Neural cell (in vitro differentiated cells): ENCODE results near the gene ANO3. TPM values are rescaled to one million over a fixed set of nuclear protein-coding genes. Genes with fewer than 3 reads are reported as not detected.

Experiments used
- H2AFZ ChIP-seq: fragments of 200-600, 300-800 bp; sonication (generic), shearing (Covaris generic); 2 replicates; pipeline ENCODE4 v1.6.0; 2014; ENCODE audit warnings: low read depth, mild to moderate bottlenecking, antibody characterized with exemption, low read length, moderate library complexity
- H3F3A ChIP-seq: fragments of 200-600 bp; shearing (Covaris generic); 2 replicates; pipeline ENCODE4 v1.6.1; 2016; ENCODE audit warnings: mild to moderate bottlenecking, moderate library complexity, mixed read lengths, antibody characterized with exemption, low read length; ENCODE audit not compliant: insufficient read depth, poor library complexity, severe bottlenecking
- H3K27ac ChIP-seq: fragments of 200-600, 300-800 bp; sonication (generic), shearing (Covaris generic); 2 replicates; pipeline ENCODE4 v1.5.1; 2014; ENCODE audit warnings: mild to moderate bottlenecking, low read length, moderate library complexity
- H3K27me3 ChIP-seq: fragments of 300-800, 200-600 bp; sonication (generic), shearing (Covaris generic); 2 replicates; pipeline ENCODE4 v1.6.0; 2014; ENCODE audit warnings: mild to moderate bottlenecking, low read depth, low read length, moderate library complexity; ENCODE audit not compliant: insufficient read depth
- H3K36me3 ChIP-seq: fragments of 300-800, 200-600 bp; sonication (generic), shearing (Covaris generic); 2 replicates; pipeline ENCODE4 v1.5.1; 2014; ENCODE audit warnings: mild to moderate bottlenecking, antibody characterized with exemption, low read length, moderate library complexity; ENCODE audit not compliant: insufficient read depth
- H3K4me2 ChIP-seq: fragments of 300-800, 200-600 bp; sonication (generic), shearing (Covaris generic); 2 replicates; pipeline ENCODE4 v1.6.0; 2014; ENCODE audit warnings: mild to moderate bottlenecking, low read length
- H3K4me3 ChIP-seq: fragments of 300-800, 200-600 bp; sonication (generic), shearing (Covaris generic); 2 replicates; pipeline ENCODE4 v1.5.1; 2014; ENCODE audit warnings: mild to moderate bottlenecking, low read length, moderate library complexity
- H3K79me2 ChIP-seq: fragments of 200-600 bp; shearing (Covaris generic); replicated peaks from 2 replicates; pipeline ENCODE4 v1.6.0; 2014; ENCODE audit warnings: mild to moderate bottlenecking, low read length, moderate library complexity; ENCODE audit not compliant: insufficient read depth
- H3K9ac ChIP-seq: fragments of 300-800, 200-600 bp; sonication (generic), shearing (Covaris generic); 2 replicates; pipeline ENCODE4 v1.6.1; 2016; ENCODE audit warnings: mild to moderate bottlenecking, low read length, mixed read lengths
- H3K9me2 ChIP-seq: fragments of 200-600 bp; shearing (Covaris generic); 2 replicates; pipeline ENCODE4 v1.6.1; 2016; ENCODE audit warnings: mild to moderate bottlenecking, low read length, mixed read lengths; ENCODE audit not compliant: insufficient read depth
- H3K9me3 ChIP-seq: fragments of 200-600, 300-800 bp; sonication (generic), shearing (Covaris generic); 2 replicates; pipeline ENCODE4 v1.6.1; 2016; ENCODE audit warnings: mild to moderate bottlenecking, mixed run types, low read length, moderate library complexity, mixed read lengths
- H4K20me1 ChIP-seq: fragments of 200-600 bp; shearing (Covaris generic); 2 replicates; pipeline ENCODE4 v1.6.1; 2016; ENCODE audit warnings: mild to moderate bottlenecking, mixed run types; ENCODE audit not compliant: insufficient read depth
- CTCF ChIP-seq: fragments of 450-650 bp; IDR thresholded peaks from 2 replicates; pipeline ENCODE4 v1.5.1; 2014; ENCODE audit warnings: antibody characterized with exemption, mild to moderate bottlenecking, moderate library complexity; ENCODE audit not compliant: poor library complexity, severe bottlenecking
- EP300 ChIP-seq: fragments of 450-650 bp; conservative IDR thresholded peaks from 2 replicates; pipeline ENCODE4 v1.6.1; 2014; ENCODE audit warnings: antibody characterized with exemption, mild to moderate bottlenecking, moderate library complexity; ENCODE audit not compliant: poor library complexity, severe bottlenecking
- EZH2 ChIP-seq: fragments of 200-600, 300-800 bp; shearing (Covaris generic), sonication (generic); IDR thresholded peaks from 2 replicates; pipeline ENCODE4 v1.6.1; 2014; ENCODE audit warnings: antibody characterized with exemption, low read length, borderline replicate concordance, mild to moderate bottlenecking; ENCODE audit not compliant: insufficient read depth, poor library complexity, severe bottlenecking
- MXI1 ChIP-seq: fragments of 450-650 bp; conservative IDR thresholded peaks from 2 replicates; pipeline ENCODE4 v1.6.1; 2014; ENCODE audit warnings: antibody characterized with exemption, mild to moderate bottlenecking; ENCODE audit not compliant: poor library complexity, severe bottlenecking
- POLR2AphosphoS5 ChIP-seq: IDR thresholded peaks from 2 replicates; pipeline ENCODE4 v1.6.1; 2012
- RAD21 ChIP-seq: fragments of 450-650 bp; conservative IDR thresholded peaks from 2 replicates; pipeline ENCODE4 v1.6.1; 2014; ENCODE audit warnings: antibody characterized with exemption, mild to moderate bottlenecking, moderate library complexity
- REST ChIP-seq: IDR thresholded peaks from 2 replicates; pipeline ENCODE4 v1.6.1; 2012; ENCODE audit warnings: borderline replicate concordance
- SMC3 ChIP-seq: fragments of 450-650 bp; conservative IDR thresholded peaks from 2 replicates; pipeline ENCODE4 v1.6.1; 2014; ENCODE audit warnings: antibody characterized with exemption, mild to moderate bottlenecking, moderate library complexity; ENCODE audit not compliant: poor library complexity
- TAF1 ChIP-seq: IDR thresholded peaks from 2 replicates; pipeline ENCODE4 v1.6.1; 2012; ENCODE audit warnings: low read depth
- polyA plus RNA-seq: library from polyadenylated mRNA; depleted of rRNA; stranded (reverse); fragments of >200 nt; gene quantifications from 2 replicates; pipeline ENCODE4 v1.2.3, GENCODE V29; 2014

The ANO3 gene
- polyA plus RNA-seq, 1 donor from 2014 or later = not detected

DNA sequence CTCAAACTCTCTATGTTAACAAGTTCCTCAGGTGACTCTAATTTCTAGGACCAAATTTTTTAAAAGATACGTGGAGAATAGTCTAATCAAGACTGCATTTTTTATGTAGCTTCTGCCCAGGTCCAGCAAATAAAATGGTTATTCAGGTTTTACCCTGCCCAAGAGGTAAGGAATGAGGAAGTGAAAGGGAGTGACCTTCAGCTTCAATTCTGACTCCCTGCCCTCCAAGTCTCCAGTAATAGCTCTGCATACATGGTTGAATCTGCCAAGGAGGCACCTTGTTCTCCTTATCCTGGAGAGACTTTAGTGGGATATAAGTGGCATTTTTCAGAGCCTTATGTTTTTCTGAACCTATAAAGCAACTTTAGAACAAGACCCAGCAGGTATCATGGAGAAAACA lies 224.7 kb downstream of the ANO3 start:
- H3K27ac ChIP-seq = no peak overlapping the region
- no peaks in the 10 kb centered on the region for H4K20me1 ChIP-seq
- H3K4me2 ChIP-seq = no peak overlapping the region
- no peak for TF ChIP-seq EZH2
- TF ChIP-seq EP300 = no peak
- no peak for TF ChIP-seq POLR2AphosphoS5
- no peak for TF ChIP-seq MXI1
- no peak for TF ChIP-seq RAD21
- TF ChIP-seq REST = no peak
- no peak for TF ChIP-seq CTCF
- no peak overlapping the region for H2AFZ ChIP-seq
- no peaks in the 10 kb centered on the region for H3F3A ChIP-seq
- no peaks in the 10 kb centered on the region for H3K79me2 ChIP-seq
- no peaks in the 10 kb centered on the region for H3K9me2 ChIP-seq
- H3K9me3 ChIP-seq = no peaks in the 10 kb centered on the region
- no peaks in the 10 kb centered on the region for H3K36me3 ChIP-seq
- H3K9ac ChIP-seq = no peak overlapping the region
- no peaks in the 10 kb centered on the region for H3K27me3 ChIP-seq
- no peak overlapping the region for H3K4me3 ChIP-seq

DNA sequence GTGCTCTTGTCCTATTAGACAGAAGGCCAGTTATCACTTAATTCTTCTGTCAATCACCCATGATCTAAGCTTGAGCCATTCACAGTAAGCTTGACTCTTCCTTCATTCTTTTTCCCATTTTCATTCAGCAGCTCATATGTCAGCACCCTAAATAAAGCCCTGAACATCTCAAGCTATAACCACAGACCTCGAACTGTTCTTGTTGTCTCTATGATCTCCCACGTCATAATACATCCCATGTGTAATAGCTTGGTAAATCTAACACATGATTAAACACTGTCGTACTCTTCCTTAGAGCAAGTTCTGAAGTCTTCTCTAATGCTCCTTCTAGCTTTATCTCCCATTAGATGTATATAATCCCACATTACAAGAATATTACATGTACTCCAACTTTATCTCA lies 225.7 kb downstream of the ANO3 start:
- Histone ChIP-seq H4K20me1 (no peaks in the 10 kb centered on the region), H3K79me2 (no peaks in the 10 kb centered on the region), H3K4me3 (no peak overlapping the region), H3F3A (no peaks in the 10 kb centered on the region), H3K27me3 (no peaks in the 10 kb centered on the region), H3K9ac (no peak overlapping the region), H3K36me3 (no peaks in the 10 kb centered on the region), H3K9me3 (no peaks in the 10 kb centered on the region), H2AFZ (no peak overlapping the region), H3K4me2 (no peak overlapping the region), H3K27ac (no peak overlapping the region), H3K9me2 (no peaks in the 10 kb centered on the region)
- TF ChIP-seq POLR2AphosphoS5 (no peak), MXI1 (no peak), CTCF (no peak), EZH2 (no peak), TAF1 (no peak), RAD21 (no peak), EP300 (no peak), SMC3 (no peak), REST (no peak)
